ENCODE data around the gene USP49. TPM values are rescaled to one million over a fixed set of nuclear protein-coding genes. Genes with fewer than 3 reads are reported as not detected.

Gene USP49
- total RNA-seq, 1 experiment from 2014 or later: 10.5 TPM

- ChIA-PET CTCF (no interaction called here), POLR2A (ENCODE audit: low non-redundant PET) (interaction anchor here (0.7 kb wide), 1 partner anchor 33 kb away, joined by 3 read pairs; no protein-coding TSS in a partner anchor)
- no peak for DNase-seq (ENCODE audit: low spot score)
- H3K4me1 ChIP-seq (ENCODE audit: insufficient read depth, low read length, poor library complexity, severe bottlenecking): no peaks in the 10 kb centered on the region
- no peak overlapping the region for H3K27ac ChIP-seq (ENCODE audit: low read depth, low read length, poor library complexity, severe bottlenecking)
- H3K9me3 ChIP-seq (ENCODE audit: low read depth, low read length, poor library complexity, severe bottlenecking): no peaks in the 10 kb centered on the region
- intact Hi-C loops (cut with micrococcal nuclease; ENCODE audit: unreplicated experiment): no loop called here
- H3K27me3 ChIP-seq (replicated peaks; ENCODE audit: insufficient read depth, low read depth, low read length, poor library complexity): no peaks in the 10 kb centered on the region
- no peak for TF ChIP-seq EZH2 (IDR thresholded peaks at IDR 0.05; ENCODE audit: borderline replicate concordance, low read depth, low read length, poor library complexity, severe bottlenecking)
- TF ChIP-seq CTCF (conservative IDR thresholded peaks at IDR 0.05; ENCODE audit: low read depth, low read length): no peak
- no TSS peak for BruUV-seq (replicated peaks)
- no peak overlapping the region for H3K4me3 ChIP-seq (ENCODE audit: low read depth, low read length, poor library complexity, severe bottlenecking)
- no peaks in the 10 kb centered on the region for H3K36me3 ChIP-seq (ENCODE audit: insufficient read depth, low read length, poor library complexity, severe bottlenecking)
Measured at GRCh38 chr6:41874741-41875140, 20.4 kb downstream of the USP49 start.

- CTCF ChIA-PET: no interaction called here
- Histone ChIP-seq H3K4me3 (ENCODE audit: low read depth, low read length, poor library complexity, severe bottlenecking) (no peak overlapping the region), H3K9me3 (ENCODE audit: low read depth, low read length, poor library complexity, severe bottlenecking) (no peaks in the 10 kb centered on the region), H3K36me3 (ENCODE audit: insufficient read depth, low read length, poor library complexity, severe bottlenecking) (no peaks in the 10 kb centered on the region), H3K27me3 (replicated peaks; ENCODE audit: insufficient read depth, low read depth, low read length, poor library complexity) (no peaks in the 10 kb centered on the region), H3K27ac (ENCODE audit: low read depth, low read length, poor library complexity, severe bottlenecking) (no peak overlapping the region), H3K4me1 (ENCODE audit: insufficient read depth, low read length, poor library complexity, severe bottlenecking) (no peaks in the 10 kb centered on the region)
- POLR2A ChIA-PET (ENCODE audit: low non-redundant PET): no interaction called here
- no TSS peak for BruUV-seq (replicated peaks)
- intact Hi-C loops (cut with micrococcal nuclease; ENCODE audit: unreplicated experiment): no loop called here
- no peak for TF ChIP-seq EZH2 (IDR thresholded peaks at IDR 0.05; ENCODE audit: borderline replicate concordance, low read depth, low read length, poor library complexity, severe bottlenecking)
- no peak for TF ChIP-seq CTCF (conservative IDR thresholded peaks at IDR 0.05; ENCODE audit: low read depth, low read length)
- DNase-seq (ENCODE audit: low spot score): no peak
Measured at GRCh38 chr6:41872147-41872546, 23.0 kb downstream of the USP49 start.

- Histone ChIP-seq H3K27ac (ENCODE audit: low read depth, low read length, poor library complexity, severe bottlenecking) (no peak overlapping the region), H3K9me3 (ENCODE audit: low read depth, low read length, poor library complexity, severe bottlenecking) (no peaks in the 10 kb centered on the region), H3K27me3 (replicated peaks; ENCODE audit: insufficient read depth, low read depth, low read length, poor library complexity) (no peaks in the 10 kb centered on the region), H3K36me3 (ENCODE audit: insufficient read depth, low read length, poor library complexity, severe bottlenecking) (no peaks in the 10 kb centered on the region), H3K4me3 (ENCODE audit: low read depth, low read length, poor library complexity, severe bottlenecking) (no peak overlapping the region), H3K4me1 (ENCODE audit: insufficient read depth, low read length, poor library complexity, severe bottlenecking) (no peaks in the 10 kb centered on the region)
- ChIA-PET POLR2A (ENCODE audit: low non-redundant PET) (no interaction called here), CTCF (no interaction called here)
- DNase-seq (ENCODE audit: low spot score): no peak
- intact Hi-C loops (cut with micrococcal nuclease; ENCODE audit: unreplicated experiment): no loop called here
- no peak for TF ChIP-seq EZH2 (IDR thresholded peaks at IDR 0.05; ENCODE audit: borderline replicate concordance, low read depth, low read length, poor library complexity, severe bottlenecking)
- no peak for TF ChIP-seq CTCF (conservative IDR thresholded peaks at IDR 0.05; ENCODE audit: low read depth, low read length)
- no TSS peak for BruUV-seq (replicated peaks)
Measured at GRCh38 chr6:41871691-41872090, 23.5 kb downstream of the USP49 start.

Measured in A673 (cell line).